Central memory CD4-positive, alpha-beta T cell (primary cell): ENCODE results near the gene RNASE13.
"Not testable (repeated sequence)": the region's sequence is repeated elsewhere in the genome, so short reads cannot be mapped to it uniquely, and the experiment has no call there.

Experiments used
- DNase-seq: peaks from one replicate; pipeline ENCODE4 v3.0.0; 2022

The RNASE13 gene

DNA sequence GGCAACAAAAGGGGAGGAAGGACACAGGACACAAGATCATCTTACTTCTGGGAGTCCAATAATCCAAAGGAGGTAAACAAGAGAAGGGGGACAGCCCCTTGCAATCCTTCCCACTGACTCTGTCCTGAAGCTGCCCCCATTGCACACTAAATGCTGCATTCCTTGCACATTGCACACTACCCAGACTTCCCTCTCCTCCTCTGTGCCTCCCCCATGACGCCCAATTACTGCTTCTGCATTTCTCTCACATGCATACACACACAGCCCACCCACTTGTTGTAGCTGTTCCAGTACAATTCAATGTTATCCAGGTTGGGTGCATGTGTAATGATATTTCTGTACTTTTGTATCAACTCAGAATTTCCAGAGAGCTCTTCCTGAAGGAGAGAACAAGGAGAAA lies 15.2 kb downstream of the RNASE13 start:
- no peak for DNase-seq

GRCh38 chr14:21018781-21019180 lies 15.8 kb downstream of the RNASE13 start:
- DNase-seq: no peak

- no peak for DNase-seq
These were observed 16.3 kb downstream of the RNASE13 start for GRCh38 chr14:21018286-21018685.

GRCh38 chr14:21017528-21018245 lies 16.9 kb downstream of the RNASE13 start:
- no peak for DNase-seq

DNA sequence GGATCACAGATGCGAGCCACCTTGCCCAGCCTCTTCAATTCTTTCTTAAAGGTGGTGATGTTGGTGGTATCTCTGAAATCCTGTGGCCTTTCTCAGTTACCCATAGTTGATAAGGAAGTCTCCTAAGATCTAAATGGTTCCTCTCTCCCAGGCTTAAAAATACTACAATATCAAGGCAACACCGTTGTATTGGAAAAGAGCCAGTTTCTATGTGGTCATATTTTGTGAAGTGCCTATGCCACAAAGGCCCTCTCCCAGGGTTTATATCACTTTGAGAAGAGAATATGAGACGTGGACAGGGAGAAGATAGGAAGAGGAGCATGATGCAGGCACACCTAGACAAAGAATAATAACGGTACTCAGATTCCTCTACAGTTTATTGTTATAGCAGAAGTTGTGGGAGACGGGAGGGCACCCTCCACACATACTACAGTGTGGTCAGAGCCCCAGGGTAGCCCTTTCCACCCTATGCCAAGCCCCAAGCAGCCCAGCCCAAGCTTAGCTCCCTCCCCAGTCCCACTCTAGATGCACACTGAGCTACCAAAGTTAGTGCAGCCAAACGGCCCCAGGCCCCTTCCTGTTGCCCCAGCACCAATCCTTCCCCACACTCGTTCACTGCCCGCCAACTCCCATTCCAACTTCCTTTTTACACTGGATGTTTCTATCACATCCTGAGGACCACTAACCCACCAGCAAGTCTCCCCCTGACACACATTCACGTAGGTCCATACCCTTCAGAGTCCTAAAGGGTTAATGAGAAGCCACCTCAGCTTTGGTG lies 18.0 kb downstream of the RNASE13 start:
- no peak for DNase-seq

GRCh38 chr14:21015312-21015711 lies 19.3 kb downstream of the RNASE13 start:
- no peak for DNase-seq

GRCh38 chr14:21014761-21015190 lies 19.8 kb downstream of the RNASE13 start:
- DNase-seq: peak; percentile 74

DNA sequence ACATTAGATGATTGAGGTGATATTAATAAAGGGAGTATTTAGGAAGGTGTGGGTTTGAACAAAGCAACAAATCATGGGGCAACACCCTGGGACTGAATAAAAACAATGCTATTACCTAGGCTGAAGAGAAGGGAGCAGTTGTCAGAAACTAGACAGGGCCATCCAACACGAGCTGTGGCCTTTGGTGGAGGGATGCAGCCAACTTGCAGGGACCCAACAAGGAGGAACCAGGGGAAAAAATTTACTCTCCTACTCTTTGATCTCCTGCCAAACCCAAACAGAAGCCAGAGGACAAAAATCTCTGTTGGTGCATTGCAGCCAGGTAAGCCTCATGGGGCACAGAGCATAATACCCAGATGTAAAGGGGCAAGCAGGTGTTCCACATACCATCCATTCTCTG lies 23.5 kb downstream of the RNASE13 start:
- DNase-seq: no peak

DNA sequence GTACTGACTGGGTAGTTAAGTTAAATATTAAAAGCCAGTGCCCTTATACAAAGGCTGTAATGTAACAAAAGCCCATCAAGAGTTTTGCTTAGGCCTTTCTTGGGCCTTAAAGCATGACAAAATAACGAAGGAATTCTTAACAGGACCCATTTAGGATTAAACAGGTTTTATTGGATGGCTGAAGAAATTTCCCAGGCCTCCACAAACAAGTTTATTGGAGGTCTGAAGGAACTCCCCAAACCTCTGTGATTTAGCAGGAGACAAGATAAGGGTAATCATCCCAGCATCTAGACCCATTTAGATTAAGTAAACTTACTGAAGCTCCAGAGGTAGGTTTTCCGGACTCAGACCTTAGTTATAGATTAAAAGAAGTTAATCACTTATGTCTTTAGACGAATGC lies 24.9 kb downstream of the RNASE13 start:
- not testable (repeated sequence) for DNase-seq

DNA sequence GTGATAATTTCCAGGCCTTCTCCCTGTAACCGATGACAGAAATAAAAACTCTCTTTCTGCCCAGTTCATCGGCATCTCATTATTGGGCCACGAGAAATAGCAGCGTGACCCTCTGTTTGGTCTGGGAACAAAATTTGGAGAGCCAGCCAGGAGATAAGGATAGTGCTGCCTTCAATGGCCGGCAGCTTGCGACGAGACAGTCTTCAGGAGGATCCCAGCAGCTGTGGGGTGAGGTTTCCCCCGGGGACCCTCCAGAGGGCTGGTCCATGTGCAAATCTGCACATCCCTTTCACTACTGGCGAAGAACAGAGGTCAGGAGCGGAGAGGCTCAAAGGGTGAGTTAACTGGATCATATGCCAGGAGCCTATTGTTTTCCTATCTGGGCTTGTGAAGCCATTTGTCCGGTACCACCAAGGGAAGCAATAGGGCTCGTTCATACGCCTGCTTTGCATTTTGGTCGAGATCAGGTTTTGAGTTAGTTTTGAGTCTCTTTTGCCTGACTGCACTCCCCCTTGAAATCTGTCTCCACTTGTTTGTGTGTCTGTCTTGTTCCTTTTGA lies 30.7 kb downstream of the RNASE13 start:
- no peak for DNase-seq

GRCh38 chr14:21001218-21001617 lies 33.4 kb downstream of the RNASE13 start:
- DNase-seq: no peak

- no peak for DNase-seq
These were observed 35.0 kb downstream of the RNASE13 start for GRCh38 chr14:20999591-20999990.

GRCh38 chr14:20998674-20999366 lies 35.8 kb downstream of the RNASE13 start, which contains the start of gene SLC39A2:
SLC39A2 (plus strand) TSS chr14:20999293; CDS start chr14:20999447, 154 bp downstream.
- no peak for DNase-seq

DNA sequence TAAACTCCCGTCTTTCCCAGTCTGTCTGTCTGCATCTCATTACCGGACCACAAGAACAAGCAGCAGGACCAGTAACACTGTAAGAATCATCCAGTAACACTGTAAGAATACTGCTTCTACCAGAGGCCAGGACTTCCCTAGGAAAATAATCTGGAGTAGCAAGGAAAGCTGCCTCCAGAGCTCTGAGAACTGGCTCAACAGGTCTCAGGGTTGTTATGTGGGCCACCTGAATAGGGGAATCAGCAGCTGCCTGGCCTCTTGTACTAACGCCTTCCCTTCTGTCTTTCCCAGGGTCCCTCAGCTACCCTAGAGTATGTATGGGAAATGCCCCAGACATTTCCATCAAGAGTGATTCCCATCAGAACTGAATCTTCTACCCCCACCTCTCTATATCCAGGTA lies 36.5 kb downstream of the RNASE13 start:
- no peak for DNase-seq

DNA sequence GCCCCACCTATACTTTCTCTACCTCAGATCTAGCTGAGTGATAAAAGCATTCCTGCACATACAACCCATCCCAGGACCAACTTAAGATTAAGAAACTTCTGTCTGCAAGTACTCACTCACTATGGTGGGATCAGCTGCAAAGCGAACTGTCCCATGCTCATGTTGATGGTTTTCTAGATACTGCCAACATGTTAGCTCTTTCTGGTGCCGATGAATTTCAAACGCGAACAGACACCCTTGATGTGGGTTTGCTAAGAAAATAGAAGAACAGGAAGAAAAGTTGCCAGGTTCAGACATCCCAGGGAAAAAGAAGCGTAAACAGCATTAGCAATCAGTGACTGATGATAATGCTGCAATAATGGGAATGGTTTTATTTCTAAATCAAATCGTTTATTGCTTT lies 37.0 kb downstream of the RNASE13 start:
- DNase-seq: no peak

DNA sequence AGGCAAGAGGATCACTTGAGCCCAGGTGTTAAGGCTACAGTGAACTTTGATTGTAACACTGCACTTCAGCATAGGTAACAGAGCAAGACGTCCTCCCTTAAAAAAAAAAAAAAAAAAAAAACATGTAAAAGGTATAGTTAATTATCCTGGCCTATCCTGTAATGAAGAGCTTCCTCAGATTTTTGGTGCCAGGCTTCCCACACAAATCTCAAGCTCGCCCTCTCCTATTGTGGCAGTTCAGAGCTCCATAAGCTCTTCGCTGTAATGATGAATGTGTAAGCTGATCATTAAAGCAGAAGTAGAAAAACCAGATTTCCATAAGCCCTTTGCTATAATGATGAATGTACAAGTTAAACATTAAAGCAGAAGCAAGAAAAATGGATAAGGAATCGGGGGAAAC lies 37.5 kb downstream of the RNASE13 start:
- no peak for DNase-seq

DNA sequence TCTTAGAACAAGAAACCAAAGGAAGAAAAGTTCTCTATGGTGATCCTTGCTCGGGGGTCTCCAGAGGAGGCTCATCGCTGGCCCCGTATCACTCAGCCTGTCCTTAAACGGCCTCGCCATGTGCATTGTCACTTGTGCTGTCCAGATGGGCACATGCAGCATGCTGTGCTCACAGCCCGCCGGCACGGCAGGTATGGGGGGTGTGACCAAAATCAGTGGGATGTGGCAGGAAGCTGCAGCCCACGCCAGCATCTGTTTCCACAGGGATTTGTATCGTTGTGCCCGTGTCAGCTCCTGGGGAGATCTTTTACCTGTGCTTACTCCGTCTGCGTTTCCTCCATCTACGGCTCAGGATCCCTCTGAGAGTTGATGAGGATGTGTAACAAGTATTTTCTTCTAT lies 38.1 kb downstream of the RNASE13 start:
- DNase-seq: no peak

GRCh38 chr14:20989787-20990600 lies 44.6 kb downstream of the RNASE13 start, which contains the start of gene METTL17:
METTL17 (plus strand) TSS chr14:20989980; CDS start chr14:20990003, 23 bp downstream.
- peak; percentile 83 for DNase-seq

DNA sequence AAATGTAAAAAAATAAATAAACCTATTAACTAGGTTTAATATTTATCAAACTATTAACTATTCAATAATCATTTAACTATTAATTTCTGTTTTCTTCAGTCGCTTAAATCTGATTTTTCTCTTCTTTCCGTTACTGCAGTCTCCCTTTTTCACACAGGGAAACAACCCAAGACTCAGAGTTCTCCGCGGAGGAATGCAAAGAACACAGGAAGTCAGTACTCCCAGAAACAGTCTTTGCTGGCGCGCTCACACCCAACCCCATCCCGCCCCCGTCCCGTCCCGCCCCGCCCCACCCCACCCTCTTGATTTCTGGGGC lies 45.2 kb downstream of the RNASE13 start:
- no peak for DNase-seq

DNA sequence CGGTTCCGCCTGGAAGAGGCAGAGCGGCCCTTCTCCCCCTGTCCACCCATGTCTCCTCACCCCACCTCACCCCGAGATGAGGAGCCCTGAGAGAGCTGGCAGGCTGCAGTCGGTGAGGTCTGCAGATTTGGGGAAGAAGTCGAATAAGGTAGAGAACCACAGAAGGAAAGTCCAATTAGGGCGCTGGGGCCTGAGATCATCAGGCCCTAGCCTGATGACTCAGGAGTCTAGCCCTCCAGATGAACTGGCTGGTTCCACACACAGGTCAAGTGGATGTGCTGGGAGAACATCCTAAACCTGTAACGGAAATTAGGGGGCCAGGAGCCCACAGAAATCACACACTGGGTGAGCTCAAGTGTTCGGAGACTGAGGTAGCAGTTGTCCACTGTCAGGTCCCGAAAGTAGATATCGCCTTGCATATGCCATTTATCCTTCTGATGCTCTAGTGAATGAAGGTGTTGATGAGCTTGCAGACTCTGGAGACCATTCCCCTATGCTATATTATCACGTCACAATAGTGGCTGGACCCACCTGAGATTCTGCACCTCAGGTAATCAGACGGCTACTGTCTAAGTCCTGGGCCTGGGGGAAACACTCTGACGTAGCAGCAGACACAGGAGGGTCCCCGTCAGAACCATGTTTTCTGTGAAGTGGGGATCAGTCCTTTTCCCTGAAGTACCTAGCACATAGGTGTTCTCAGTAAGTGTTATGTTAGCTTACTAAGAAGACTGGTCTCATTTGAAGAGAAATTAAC lies 45.7 kb downstream of the RNASE13 start:
- DNase-seq: no peak

DNA sequence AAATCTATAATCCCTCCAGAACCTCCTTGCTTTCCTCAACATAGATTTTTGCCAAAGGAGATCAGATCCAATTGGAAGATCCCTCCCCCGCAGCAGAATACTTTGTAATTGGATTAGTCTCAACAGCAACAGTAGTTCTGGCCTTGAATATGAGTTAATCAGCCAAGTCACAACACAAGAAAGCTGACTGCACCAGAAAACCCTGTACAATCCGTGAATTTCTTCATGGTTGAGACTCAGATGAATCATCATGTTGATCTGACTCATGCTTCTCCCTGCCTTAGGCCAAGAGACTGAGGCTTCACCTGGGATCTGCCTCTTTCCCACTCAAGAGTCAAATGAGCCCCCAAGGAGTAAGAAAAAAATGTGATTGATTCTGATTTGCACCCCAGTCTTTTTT lies 47.8 kb downstream of the RNASE13 start:
- DNase-seq: no peak

DNA sequence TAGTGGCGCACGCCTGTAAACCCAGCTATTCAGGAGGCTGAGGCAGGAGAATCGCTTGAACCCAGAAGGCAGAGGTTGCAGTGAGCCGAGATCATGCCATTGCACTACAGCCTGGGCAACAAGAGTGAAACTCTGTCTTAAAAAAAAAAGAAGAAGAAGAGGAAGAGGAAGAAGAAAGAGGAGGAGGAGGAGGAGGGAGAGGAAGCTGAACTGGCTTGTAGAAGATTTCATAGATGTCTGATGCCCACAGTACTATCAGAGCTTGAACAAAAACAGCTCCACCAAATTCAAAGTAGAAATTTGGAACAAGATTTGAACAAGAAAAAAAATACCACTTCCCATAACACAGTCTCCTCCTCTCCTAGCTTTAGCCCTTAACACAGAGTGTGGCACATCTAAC lies 49.0 kb downstream of the RNASE13 start:
- not testable (repeated sequence) for DNase-seq
